HEK293 (cell line): Measurements from ENCODE around the gene ZC3H4.
A peak's percentile ranks its signal among the peaks of the same experiment; 100 is the strongest.

Experiments used
- BCL11B ChIP-seq: fragments of 450-650 bp; formaldehyde crosslinking; IDR thresholded peaks from 2 replicates; pipeline ENCODE4 v1.5.1; 2016; ENCODE audit warnings: low read depth, missing biosample characterization, missing genetic modification characterization
- KLF1 ChIP-seq: fragments of 450-650 bp; formaldehyde crosslinking; IDR thresholded peaks from 2 replicates; pipeline ENCODE4 v1.5.1; 2016; ENCODE audit warnings: missing biosample characterization, missing genetic modification characterization
- ZBTB21 ChIP-seq: fragments of 450-650 bp; formaldehyde crosslinking; IDR thresholded peaks from 2 replicates; pipeline ENCODE4 v1.5.1; 2017; ENCODE audit warnings: missing biosample characterization, missing genetic modification characterization
- ZBTB7A ChIP-seq: fragments of 450-650 bp; formaldehyde crosslinking; IDR thresholded peaks from 2 replicates; pipeline ENCODE4 v1.5.1; 2016; ENCODE audit warnings: low read depth, missing biosample characterization, missing genetic modification characterization
- ZNF23 ChIP-seq: fragments of 450-650 bp; formaldehyde crosslinking; IDR thresholded peaks from 2 replicates; pipeline ENCODE4 v1.5.1; 2016; ENCODE audit warnings: missing biosample characterization, missing genetic modification characterization, borderline replicate concordance
- ZNF239 ChIP-seq: fragments of 450-650 bp; formaldehyde crosslinking; IDR thresholded peaks from 2 replicates; pipeline ENCODE4 v1.5.1; 2016; ENCODE audit warnings: missing biosample characterization, missing genetic modification characterization
- ZNF26 ChIP-seq: fragments of 450-650 bp; formaldehyde crosslinking; IDR thresholded peaks from 2 replicates; pipeline ENCODE4 v1.5.1; 2016; ENCODE audit warnings: missing biosample characterization, missing genetic modification characterization
- ZNF433 ChIP-seq: fragments of 450-650 bp; formaldehyde crosslinking; IDR thresholded peaks from 2 replicates; pipeline ENCODE4 v1.5.1; 2016; ENCODE audit warnings: missing biosample characterization, missing genetic modification characterization, low read depth
- ZNF510 ChIP-seq: fragments of 450-650 bp; formaldehyde crosslinking; IDR thresholded peaks from 2 replicates; pipeline ENCODE4 v1.5.1; 2018; ENCODE audit warnings: mild to moderate bottlenecking, missing genetic modification characterization, missing biosample characterization; ENCODE audit not compliant: insufficient replicate concordance
- ZNF544 ChIP-seq: fragments of 450-650 bp; formaldehyde crosslinking; IDR thresholded peaks from 2 replicates; pipeline ENCODE4 v1.5.0; 2017; ENCODE audit warnings: missing biosample characterization, missing genetic modification characterization
- ZNF548 ChIP-seq: fragments of 450-650 bp; formaldehyde crosslinking; IDR thresholded peaks from 2 replicates; pipeline ENCODE4 v1.5.1; 2016; ENCODE audit warnings: missing biosample characterization, missing genetic modification characterization
- ZNF571 ChIP-seq: fragments of 450-650 bp; formaldehyde crosslinking; IDR thresholded peaks from 2 replicates; pipeline ENCODE4 v1.5.0; 2017; ENCODE audit warnings: missing biosample characterization, missing genetic modification characterization
- ZNF610 ChIP-seq: fragments of 450-650 bp; formaldehyde crosslinking; IDR thresholded peaks from 2 replicates; pipeline ENCODE4 v1.5.1; 2016; ENCODE audit warnings: missing biosample characterization, missing genetic modification characterization, borderline replicate concordance
- ZNF624 ChIP-seq: fragments of 450-650 bp; formaldehyde crosslinking; IDR thresholded peaks from 2 replicates; pipeline ENCODE4 v1.5.1; 2017; ENCODE audit warnings: missing biosample characterization, missing genetic modification characterization
- ZNF768 ChIP-seq: fragments of 450-650 bp; formaldehyde crosslinking; IDR thresholded peaks from 2 replicates; pipeline ENCODE4 v1.5.1; 2018; ENCODE audit warnings: missing biosample characterization, mild to moderate bottlenecking, missing genetic modification characterization
- ZSCAN18 ChIP-seq: fragments of 450-650 bp; formaldehyde crosslinking; IDR thresholded peaks from 2 replicates; pipeline ENCODE4 v1.5.1; 2016; ENCODE audit warnings: missing biosample characterization, missing genetic modification characterization
- ZSCAN30 ChIP-seq: fragments of 450-650 bp; IDR thresholded peaks from 2 replicates; pipeline ENCODE4 v1.5.1; 2018; ENCODE audit warnings: missing biosample characterization, mild to moderate bottlenecking, missing genetic modification characterization, moderate library complexity
- ZXDB ChIP-seq: fragments of 450-650 bp; formaldehyde crosslinking; IDR thresholded peaks from 2 replicates; pipeline ENCODE4 v1.5.1; 2016; ENCODE audit warnings: missing biosample characterization, missing genetic modification characterization
- TF ChIP-seq, protein P1 (sequence below): fragments of 450-650 bp; formaldehyde crosslinking; IDR thresholded peaks from 2 replicates; pipeline ENCODE4 v1.5.1; 2016; ENCODE audit warnings: missing biosample characterization, missing genetic modification characterization
- TF ChIP-seq, protein P2 (sequence below): fragments of 450-650 bp; formaldehyde crosslinking; IDR thresholded peaks from 2 replicates; pipeline ENCODE4 v1.5.1; 2016; ENCODE audit warnings: missing biosample characterization, missing genetic modification characterization, borderline replicate concordance
- TF ChIP-seq, protein P3 (sequence below): fragments of 450-650 bp; IDR thresholded peaks from 2 replicates; pipeline ENCODE4 v1.5.1; 2018; ENCODE audit warnings: missing biosample characterization, missing genetic modification characterization
- TF ChIP-seq, protein P4 (sequence below): fragments of 450-650 bp; formaldehyde crosslinking; IDR thresholded peaks from 2 replicates; pipeline ENCODE4 v1.5.1; 2016; ENCODE audit warnings: missing biosample characterization, missing genetic modification characterization, low read depth
- TF ChIP-seq, protein P5 (sequence below): fragments of 450-650 bp; formaldehyde crosslinking; IDR thresholded peaks from 2 replicates; pipeline ENCODE4 v1.5.1; 2016; ENCODE audit warnings: missing biosample characterization, missing genetic modification characterization

The ZC3H4 gene

GRCh38 chr19:47020132-47020805, 93.3 kb downstream of the ZC3H4 start (continued):
- TF ChIP-seq, protein P1, sequence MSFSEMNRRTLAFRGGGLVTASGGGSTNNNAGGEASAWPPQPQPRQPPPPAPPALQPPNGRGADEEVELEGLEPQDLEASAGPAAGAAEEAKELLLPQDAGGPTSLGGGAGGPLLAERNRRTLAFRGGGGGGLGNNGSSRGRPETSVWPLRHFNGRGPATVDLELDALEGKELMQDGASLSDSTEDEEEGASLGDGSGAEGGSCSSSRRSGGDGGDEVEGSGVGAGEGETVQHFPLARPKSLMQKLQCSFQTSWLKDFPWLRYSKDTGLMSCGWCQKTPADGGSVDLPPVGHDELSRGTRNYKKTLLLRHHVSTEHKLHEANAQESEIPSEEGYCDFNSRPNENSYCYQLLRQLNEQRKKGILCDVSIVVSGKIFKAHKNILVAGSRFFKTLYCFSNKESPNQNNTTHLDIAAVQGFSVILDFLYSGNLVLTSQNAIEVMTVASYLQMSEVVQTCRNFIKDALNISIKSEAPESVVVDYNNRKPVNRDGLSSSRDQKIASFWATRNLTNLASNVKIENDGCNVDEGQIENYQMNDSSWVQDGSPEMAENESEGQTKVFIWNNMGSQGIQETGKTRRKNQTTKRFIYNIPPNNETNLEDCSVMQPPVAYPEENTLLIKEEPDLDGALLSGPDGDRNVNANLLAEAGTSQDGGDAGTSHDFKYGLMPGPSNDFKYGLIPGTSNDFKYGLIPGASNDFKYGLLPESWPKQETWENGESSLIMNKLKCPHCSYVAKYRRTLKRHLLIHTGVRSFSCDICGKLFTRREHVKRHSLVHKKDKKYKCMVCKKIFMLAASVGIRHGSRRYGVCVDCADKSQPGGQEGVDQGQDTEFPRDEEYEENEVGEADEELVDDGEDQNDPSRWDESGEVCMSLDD (tag by site-specific recombination): peak; percentile 72
- TF ChIP-seq ZNF23 (tag by site-specific recombination) (no peak), KLF1 (peak; percentile 57), ZNF544 (tag by site-specific recombination) (no peak), ZNF548 (tag by site-specific recombination) (no peak), ZNF768 (tag by site-specific recombination) (no peak), ZNF433 (tag by site-specific recombination) (no peak), ZNF571 (no peak), ZBTB7A (tag by site-specific recombination) (no peak), ZNF239 (tag by site-specific recombination) (no peak), ZNF610 (no peak), ZSCAN30 (tag by site-specific recombination) (no peak), ZNF26 (no peak), ZNF510 (tag by site-specific recombination) (no peak), ZXDB (tag by site-specific recombination) (no peak), BCL11B (tag by site-specific recombination) (peak; percentile 74; the same call in 1 of the 2 replicates), ZNF624 (tag by site-specific recombination) (no peak), ZSCAN18 (tag by site-specific recombination) (no peak), ZBTB21 (no peak)
- TF ChIP-seq, protein P2, sequence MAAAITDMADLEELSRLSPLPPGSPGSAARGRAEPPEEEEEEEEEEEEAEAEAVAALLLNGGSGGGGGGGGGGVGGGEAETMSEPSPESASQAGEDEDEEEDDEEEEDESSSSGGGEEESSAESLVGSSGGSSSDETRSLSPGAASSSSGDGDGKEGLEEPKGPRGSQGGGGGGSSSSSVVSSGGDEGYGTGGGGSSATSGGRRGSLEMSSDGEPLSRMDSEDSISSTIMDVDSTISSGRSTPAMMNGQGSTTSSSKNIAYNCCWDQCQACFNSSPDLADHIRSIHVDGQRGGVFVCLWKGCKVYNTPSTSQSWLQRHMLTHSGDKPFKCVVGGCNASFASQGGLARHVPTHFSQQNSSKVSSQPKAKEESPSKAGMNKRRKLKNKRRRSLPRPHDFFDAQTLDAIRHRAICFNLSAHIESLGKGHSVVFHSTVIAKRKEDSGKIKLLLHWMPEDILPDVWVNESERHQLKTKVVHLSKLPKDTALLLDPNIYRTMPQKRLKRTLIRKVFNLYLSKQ (tag by site-specific recombination): no peak
- TF ChIP-seq, protein P3, sequence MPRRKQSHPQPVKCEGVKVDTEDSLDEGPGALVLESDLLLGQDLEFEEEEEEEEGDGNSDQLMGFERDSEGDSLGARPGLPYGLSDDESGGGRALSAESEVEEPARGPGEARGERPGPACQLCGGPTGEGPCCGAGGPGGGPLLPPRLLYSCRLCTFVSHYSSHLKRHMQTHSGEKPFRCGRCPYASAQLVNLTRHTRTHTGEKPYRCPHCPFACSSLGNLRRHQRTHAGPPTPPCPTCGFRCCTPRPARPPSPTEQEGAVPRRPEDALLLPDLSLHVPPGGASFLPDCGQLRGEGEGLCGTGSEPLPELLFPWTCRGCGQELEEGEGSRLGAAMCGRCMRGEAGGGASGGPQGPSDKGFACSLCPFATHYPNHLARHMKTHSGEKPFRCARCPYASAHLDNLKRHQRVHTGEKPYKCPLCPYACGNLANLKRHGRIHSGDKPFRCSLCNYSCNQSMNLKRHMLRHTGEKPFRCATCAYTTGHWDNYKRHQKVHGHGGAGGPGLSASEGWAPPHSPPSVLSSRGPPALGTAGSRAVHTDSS (tag by site-specific recombination): no peak
- TF ChIP-seq, protein P4, sequence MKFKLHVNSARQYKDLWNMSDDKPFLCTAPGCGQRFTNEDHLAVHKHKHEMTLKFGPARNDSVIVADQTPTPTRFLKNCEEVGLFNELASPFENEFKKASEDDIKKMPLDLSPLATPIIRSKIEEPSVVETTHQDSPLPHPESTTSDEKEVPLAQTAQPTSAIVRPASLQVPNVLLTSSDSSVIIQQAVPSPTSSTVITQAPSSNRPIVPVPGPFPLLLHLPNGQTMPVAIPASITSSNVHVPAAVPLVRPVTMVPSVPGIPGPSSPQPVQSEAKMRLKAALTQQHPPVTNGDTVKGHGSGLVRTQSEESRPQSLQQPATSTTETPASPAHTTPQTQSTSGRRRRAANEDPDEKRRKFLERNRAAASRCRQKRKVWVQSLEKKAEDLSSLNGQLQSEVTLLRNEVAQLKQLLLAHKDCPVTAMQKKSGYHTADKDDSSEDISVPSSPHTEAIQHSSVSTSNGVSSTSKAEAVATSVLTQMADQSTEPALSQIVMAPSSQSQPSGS (tag by site-specific recombination): no peak
- TF ChIP-seq, protein P5, sequence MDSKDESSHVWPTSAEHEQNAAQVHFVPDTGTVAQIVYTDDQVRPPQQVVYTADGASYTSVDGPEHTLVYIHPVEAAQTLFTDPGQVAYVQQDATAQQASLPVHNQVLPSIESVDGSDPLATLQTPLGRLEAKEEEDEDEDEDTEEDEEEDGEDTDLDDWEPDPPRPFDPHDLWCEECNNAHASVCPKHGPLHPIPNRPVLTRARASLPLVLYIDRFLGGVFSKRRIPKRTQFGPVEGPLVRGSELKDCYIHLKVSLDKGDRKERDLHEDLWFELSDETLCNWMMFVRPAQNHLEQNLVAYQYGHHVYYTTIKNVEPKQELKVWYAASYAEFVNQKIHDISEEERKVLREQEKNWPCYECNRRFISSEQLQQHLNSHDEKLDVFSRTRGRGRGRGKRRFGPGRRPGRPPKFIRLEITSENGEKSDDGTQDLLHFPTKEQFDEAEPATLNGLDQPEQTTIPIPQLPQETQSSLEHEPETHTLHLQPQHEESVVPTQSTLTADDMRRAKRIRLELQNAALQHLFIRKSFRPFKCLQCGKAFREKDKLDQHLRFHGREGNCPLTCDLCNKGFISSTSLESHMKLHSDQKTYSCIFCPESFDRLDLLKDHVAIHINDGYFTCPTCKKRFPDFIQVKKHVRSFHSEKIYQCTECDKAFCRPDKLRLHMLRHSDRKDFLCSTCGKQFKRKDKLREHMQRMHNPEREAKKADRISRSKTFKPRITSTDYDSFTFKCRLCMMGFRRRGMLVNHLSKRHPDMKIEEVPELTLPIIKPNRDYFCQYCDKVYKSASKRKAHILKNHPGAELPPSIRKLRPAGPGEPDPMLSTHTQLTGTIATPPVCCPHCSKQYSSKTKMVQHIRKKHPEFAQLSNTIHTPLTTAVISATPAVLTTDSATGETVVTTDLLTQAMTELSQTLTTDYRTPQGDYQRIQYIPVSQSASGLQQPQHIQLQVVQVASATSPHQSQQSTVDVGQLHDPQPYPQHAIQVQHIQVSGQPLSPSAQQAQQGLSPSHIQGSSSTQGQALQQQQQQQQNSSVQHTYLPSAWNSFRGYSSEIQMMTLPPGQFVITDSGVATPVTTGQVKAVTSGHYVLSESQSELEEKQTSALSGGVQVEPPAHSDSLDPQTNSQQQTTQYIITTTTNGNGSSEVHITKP: peak; percentile 26; the same call in 1 of the 2 replicates
